Right lobe of liver (tissue), 4 donors: ENCODE results near the gene CIITA.
A peak's percentile ranks its signal among the peaks of the same experiment; 100 is the strongest.

Source experiments
- POLR2A ChIP-seq: fragments of 450-650 bp; IDR thresholded peaks from one replicate; pipeline ENCODE4 v1.6.1; 2017; ENCODE audit warnings: antibody characterized with exemption, mild to moderate bottlenecking
- TF ChIP-seq, protein P1 (sequence below), 4 donors: fragments of 200-600 bp in 3 of 4; fragments of 450-650 bp in 1 of 4; IDR thresholded peaks; one replicate each; pipeline versions ENCODE4 v1.5.1 to v1.8.0; 2016 to 2022; ENCODE audit warnings: antibody characterized with exemption in 4 of 4, mild to moderate bottlenecking in 2 of 4
- donor health status: DM: no; HTN: no; CAD: no.
- donor health status: DM: no; HTN: no; CAD: no.
- donor health status: DM: no; HTN: yes; CAD: no.

DNA sequence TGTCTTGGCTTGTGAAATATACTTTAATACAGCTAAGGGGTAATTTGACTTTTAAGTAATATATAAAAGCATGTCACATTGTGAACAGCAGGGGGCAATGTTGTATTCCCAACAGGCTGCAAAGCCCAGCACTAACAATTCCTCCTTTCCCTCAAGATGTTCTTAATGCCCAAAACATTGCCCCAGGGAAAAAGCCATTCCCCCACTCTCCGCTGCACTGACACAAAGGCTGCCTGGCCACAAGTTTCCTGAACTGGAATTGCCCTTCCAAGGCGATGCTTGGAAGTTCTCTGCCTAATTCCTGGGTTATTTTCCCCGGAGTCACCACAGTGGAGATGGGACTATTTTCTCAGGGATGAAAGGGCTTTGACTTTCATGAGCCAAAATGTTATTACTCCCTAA is 94.6 kb downstream of the CIITA start:
- TF ChIP-seq, protein P1, sequence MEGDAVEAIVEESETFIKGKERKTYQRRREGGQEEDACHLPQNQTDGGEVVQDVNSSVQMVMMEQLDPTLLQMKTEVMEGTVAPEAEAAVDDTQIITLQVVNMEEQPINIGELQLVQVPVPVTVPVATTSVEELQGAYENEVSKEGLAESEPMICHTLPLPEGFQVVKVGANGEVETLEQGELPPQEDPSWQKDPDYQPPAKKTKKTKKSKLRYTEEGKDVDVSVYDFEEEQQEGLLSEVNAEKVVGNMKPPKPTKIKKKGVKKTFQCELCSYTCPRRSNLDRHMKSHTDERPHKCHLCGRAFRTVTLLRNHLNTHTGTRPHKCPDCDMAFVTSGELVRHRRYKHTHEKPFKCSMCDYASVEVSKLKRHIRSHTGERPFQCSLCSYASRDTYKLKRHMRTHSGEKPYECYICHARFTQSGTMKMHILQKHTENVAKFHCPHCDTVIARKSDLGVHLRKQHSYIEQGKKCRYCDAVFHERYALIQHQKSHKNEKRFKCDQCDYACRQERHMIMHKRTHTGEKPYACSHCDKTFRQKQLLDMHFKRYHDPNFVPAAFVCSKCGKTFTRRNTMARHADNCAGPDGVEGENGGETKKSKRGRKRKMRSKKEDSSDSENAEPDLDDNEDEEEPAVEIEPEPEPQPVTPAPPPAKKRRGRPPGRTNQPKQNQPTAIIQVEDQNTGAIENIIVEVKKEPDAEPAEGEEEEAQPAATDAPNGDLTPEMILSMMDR (IDR thresholded peaks at IDR 0.05) = peak; percentile 78 to 83 (median 82)
- TF ChIP-seq POLR2A = no peak
